ENCODE results near the gene OR10V1.

Gene OR10V1

GRCh38 chr11:59713745-59714144 lies at the start of gene OR10V1:
Gene OR10V1, minus strand, starts transcription at chr11:59713845. Its CDS starts 0 bp downstream, at chr11:59713845.
- no peak for DNase-seq

- DNase-seq = no peak
Observed at GRCh38 chr11:59761993-59762392, 48.3 kb upstream of the OR10V1 start.

GRCh38 chr11:59760771-59761170 lies 47.1 kb upstream of the OR10V1 start:
- DNase-seq = no peak

GRCh38 chr11:59759900-59760299 lies 46.3 kb upstream of the OR10V1 start:
- no peak for DNase-seq

- no peak for DNase-seq
Observed at GRCh38 chr11:59758401-59759037, 44.9 kb upstream of the OR10V1 start.

GRCh38 chr11:59756845-59757244 lies 43.2 kb upstream of the OR10V1 start:
- no peak for DNase-seq

GRCh38 chr11:59756558-59756840 lies 42.9 kb upstream of the OR10V1 start:
- DNase-seq = no peak

- DNase-seq = peak; percentile 40
Observed at GRCh38 chr11:59755701-59756557, 42.3 kb upstream of the OR10V1 start.

- DNase-seq = peak; percentile 50
Observed at GRCh38 chr11:59754859-59755700, 41.4 kb upstream of the OR10V1 start, which contains the start of gene STX3. Gene STX3, plus strand, starts transcription at chr11:59755376. Its CDS starts 230 bp downstream, at chr11:59755606.

GRCh38 chr11:59754494-59754858 lies 40.8 kb upstream of the OR10V1 start:
- DNase-seq = no peak

- peak; percentile 77 for DNase-seq
Observed at GRCh38 chr11:59753650-59754493, 40.2 kb upstream of the OR10V1 start.

- DNase-seq = no peak
Observed at GRCh38 chr11:59746111-59746510, 32.5 kb upstream of the OR10V1 start.

GRCh38 chr11:59730896-59731565 lies 17.4 kb upstream of the OR10V1 start:
- DNase-seq = no peak

GRCh38 chr11:59729834-59730233 lies 16.2 kb upstream of the OR10V1 start:
- DNase-seq = no peak

- DNase-seq = peak; percentile 16
Observed at GRCh38 chr11:59728913-59729312, 15.3 kb upstream of the OR10V1 start.

GRCh38 chr11:59728154-59728553 lies 14.5 kb upstream of the OR10V1 start:
- DNase-seq = no peak

- no peak for DNase-seq
Observed at GRCh38 chr11:59727426-59727825, 13.8 kb upstream of the OR10V1 start.

GRCh38 chr11:59724066-59724465 lies 10.4 kb upstream of the OR10V1 start:
- DNase-seq = no peak

GRCh38 chr11:59719556-59719955 lies 5.9 kb upstream of the OR10V1 start:
- DNase-seq = no peak

GRCh38 chr11:59716051-59716450 lies 2.4 kb upstream of the OR10V1 start:
- DNase-seq = no peak

GRCh38 chr11:59710136-59710847 lies 3.4 kb downstream of the OR10V1 start:
- DNase-seq = no peak

Measured in CD4-positive, alpha-beta T cell treated with Interleukin-4 for 4 hours (primary cell).